ES-I3 (cell line): ENCODE results near the gene RASSF9.

Source experiments
- H3K36me3 ChIP-seq: 2 replicates; pipeline ENCODE4 v1.6.1; 2013; ENCODE audit warnings: mild to moderate bottlenecking, low read length, control low read depth, moderate library complexity; ENCODE audit not compliant: insufficient read depth
- H3K4me1 ChIP-seq: 2 replicates; pipeline ENCODE4 v1.6.1; 2013; ENCODE audit warnings: mild to moderate bottlenecking, control low read depth, low read length; ENCODE audit not compliant: insufficient read depth
- H3K9ac ChIP-seq: 2 replicates; pipeline ENCODE4 v1.6.1; 2013; ENCODE audit warnings: low read depth, mild to moderate bottlenecking, low read length, moderate library complexity
- H3K9me3 ChIP-seq: 2 replicates; pipeline ENCODE4 v1.6.1; 2013; ENCODE audit warnings: mild to moderate bottlenecking, low read length, moderate library complexity; ENCODE audit not compliant: control insufficient read depth, insufficient read depth

The RASSF9 gene

GRCh38 chr12:85836197-85837090 is at the start of gene RASSF9:
Gene RASSF9 (minus strand): TSS chr12:85836409. CDS start chr12:85836201, 208 bp downstream.
- H3K4me1 ChIP-seq: peaks cover 16% of the 10 kb centered on the region
- H3K36me3 ChIP-seq: no peaks in the 10 kb centered on the region
- no peaks in the 10 kb centered on the region for H3K9me3 ChIP-seq
- peak within 1 kb of the TSS; percentile 63 for H3K9ac ChIP-seq

DNA sequence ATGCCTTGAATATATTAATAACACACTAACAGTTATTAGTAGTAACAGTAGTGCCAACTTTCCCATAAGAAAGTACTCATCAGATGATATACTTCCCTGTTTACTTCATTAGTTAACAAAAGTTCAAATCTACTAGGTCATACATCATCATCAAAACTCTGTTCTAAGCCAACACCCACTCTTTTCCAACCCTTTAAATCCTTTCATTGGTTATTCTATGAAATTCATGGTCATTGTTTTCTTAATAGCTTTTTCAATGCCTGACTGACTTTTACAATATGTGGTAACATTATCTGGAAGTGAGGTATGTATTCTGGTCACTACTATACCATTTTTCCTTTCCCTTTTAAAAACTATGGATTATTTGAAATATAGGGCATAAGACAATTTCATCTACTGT is 47.6 kb upstream of the RASSF9 start:
- Histone ChIP-seq H3K36me3 (no peaks in the 10 kb centered on the region), H3K9me3 (no peaks in the 10 kb centered on the region), H3K4me1 (no peaks in the 10 kb centered on the region), H3K9ac (no peak overlapping the region)

GRCh38 chr12:85877459-85877858 is 41.2 kb upstream of the RASSF9 start:
- no peaks in the 10 kb centered on the region for H3K9me3 ChIP-seq
- no peaks in the 10 kb centered on the region for H3K4me1 ChIP-seq
- no peaks in the 10 kb centered on the region for H3K36me3 ChIP-seq
- H3K9ac ChIP-seq: no peak overlapping the region

GRCh38 chr12:85874031-85874461 is 37.8 kb upstream of the RASSF9 start, which contains the start of gene NTS:
Gene NTS (plus strand): TSS chr12:85874295. CDS start chr12:85874404, 109 bp downstream.
- Histone ChIP-seq H3K9me3 (no peaks in the 10 kb centered on the region), H3K4me1 (no peaks in the 10 kb centered on the region), H3K9ac (peak within 1 kb of the TSS; percentile 31), H3K36me3 (no peaks in the 10 kb centered on the region)

DNA sequence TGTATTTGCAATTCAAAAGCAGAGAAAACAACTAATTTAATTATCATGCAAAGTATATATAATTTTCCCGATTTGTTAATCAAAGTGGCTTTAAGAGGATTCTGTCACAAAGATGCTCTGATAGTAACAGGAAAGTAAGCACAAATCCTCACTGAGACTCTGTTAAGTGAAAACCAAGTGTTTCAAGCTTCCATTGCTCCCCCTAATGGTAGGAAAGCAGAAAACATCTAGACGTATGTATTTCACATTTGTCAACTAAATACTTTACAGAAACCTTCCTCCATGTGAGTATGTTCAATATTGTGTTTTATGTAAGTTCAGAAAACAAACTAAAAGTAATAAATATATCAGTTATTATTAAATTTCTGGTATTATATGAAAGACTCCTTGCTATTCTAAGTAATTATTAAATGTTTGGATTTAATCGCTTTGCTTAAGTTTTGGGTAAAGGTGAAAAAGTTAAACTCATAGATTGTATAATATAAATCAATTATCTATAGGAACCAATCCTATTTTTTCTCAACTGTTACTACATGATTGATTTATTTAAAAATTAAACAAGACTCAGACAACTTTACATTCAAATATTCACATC is 36.4 kb upstream of the RASSF9 start:
- no peaks in the 10 kb centered on the region for H3K4me1 ChIP-seq
- H3K36me3 ChIP-seq: no peaks in the 10 kb centered on the region
- H3K9ac ChIP-seq: no peak overlapping the region
- H3K9me3 ChIP-seq: no peaks in the 10 kb centered on the region; the same call in 1 of the 2 replicates

DNA sequence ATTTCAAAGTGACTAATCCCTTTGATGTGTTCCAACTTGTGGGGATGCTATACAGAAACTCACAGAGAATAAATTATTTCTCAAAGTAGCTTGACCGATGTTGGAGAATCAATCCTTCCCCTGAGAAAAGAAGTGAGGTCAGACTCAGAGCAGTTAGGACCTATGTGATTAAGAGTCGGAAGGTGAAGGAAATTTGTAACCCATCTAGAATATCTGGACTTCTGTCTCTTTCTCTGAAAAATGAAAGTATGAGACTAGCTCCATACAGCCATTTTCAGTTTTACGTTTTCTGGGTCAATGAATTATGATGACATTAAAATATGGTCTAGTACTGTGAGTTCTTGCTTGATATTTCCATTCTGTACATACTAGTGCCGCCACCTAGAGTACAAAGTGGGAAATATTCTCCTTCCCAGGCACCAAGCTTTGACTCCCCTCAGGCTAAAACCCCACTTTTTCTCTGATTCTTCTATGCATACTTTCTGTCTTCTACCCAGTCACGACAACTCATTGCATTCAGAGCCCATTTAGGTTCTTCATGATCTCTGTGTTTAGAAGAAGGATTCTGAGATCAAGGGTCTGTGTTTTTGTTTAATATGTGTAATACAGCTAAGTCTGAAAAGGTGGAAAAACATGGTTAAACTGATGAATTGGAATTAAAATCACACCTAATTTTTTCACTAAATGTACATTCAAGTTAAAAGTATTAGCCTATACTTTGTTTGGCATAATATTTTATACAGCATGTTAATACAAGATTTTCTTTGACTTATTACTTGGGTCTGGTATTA is 31.0 kb upstream of the RASSF9 start:
- no peaks in the 10 kb centered on the region for H3K4me1 ChIP-seq
- H3K9ac ChIP-seq: no peak overlapping the region
- H3K9me3 ChIP-seq: no peaks in the 10 kb centered on the region; the same call in 1 of the 2 replicates
- no peaks in the 10 kb centered on the region for H3K36me3 ChIP-seq

GRCh38 chr12:85865890-85866289 is 29.7 kb upstream of the RASSF9 start:
- H3K36me3 ChIP-seq: no peaks in the 10 kb centered on the region
- no peak overlapping the region for H3K9ac ChIP-seq
- no peaks in the 10 kb centered on the region for H3K4me1 ChIP-seq
- H3K9me3 ChIP-seq: no peaks in the 10 kb centered on the region; the same call in 1 of the 2 replicates

DNA sequence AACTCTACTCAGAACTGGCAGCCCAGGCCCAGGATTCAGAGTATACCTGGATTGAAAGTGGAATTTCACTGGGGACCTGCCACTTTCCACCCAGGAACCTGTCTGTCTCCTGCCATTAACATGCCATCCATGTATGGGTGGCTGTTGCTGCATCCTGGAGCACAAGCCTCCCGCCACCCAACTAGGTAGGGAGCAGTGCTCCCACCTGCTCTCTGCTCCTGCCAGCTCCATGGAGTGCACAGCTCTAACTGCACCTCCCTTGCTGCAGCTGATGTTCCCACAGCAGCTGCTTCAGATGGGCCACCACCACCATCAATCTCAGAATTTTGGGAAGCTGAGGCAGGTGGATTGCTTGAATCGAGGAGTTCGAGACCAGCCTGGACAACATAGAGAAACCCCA is 20.8 kb upstream of the RASSF9 start:
- no peak overlapping the region for H3K9ac ChIP-seq
- H3K36me3 ChIP-seq: no peaks in the 10 kb centered on the region
- H3K4me1 ChIP-seq: no peaks in the 10 kb centered on the region

GRCh38 chr12:85855305-85855704 is 19.1 kb upstream of the RASSF9 start:
- Histone ChIP-seq H3K4me1 (no peaks in the 10 kb centered on the region), H3K9me3 (no peaks in the 10 kb centered on the region), H3K9ac (no peak overlapping the region), H3K36me3 (no peaks in the 10 kb centered on the region)

More for the DNA sequence above, 20.8 kb upstream of the RASSF9 start:
- no peaks in the 10 kb centered on the region for H3K9me3 ChIP-seq

DNA sequence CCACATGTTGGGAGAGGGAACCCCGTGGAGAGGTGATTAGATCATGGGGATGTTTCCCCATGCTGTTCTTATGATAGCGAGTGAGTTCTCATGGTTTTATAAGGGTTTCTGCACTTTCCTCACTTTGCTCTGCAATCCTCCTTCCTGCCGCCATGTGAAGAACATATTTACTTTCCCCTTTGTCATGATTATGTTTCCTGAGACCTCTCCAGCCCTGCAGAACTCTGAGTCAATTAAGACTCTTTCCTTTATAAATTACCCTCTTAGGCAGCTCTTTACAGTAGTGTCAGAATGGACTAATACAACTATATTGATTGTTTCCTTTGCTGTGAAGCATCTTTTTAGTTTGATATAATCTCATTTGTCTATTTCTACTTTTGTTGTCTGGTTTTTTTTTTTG is 13.1 kb upstream of the RASSF9 start:
- no peak overlapping the region for H3K9ac ChIP-seq
- H3K9me3 ChIP-seq: no peaks in the 10 kb centered on the region
- no peaks in the 10 kb centered on the region for H3K36me3 ChIP-seq
- H3K4me1 ChIP-seq: peaks cover 7% of the 10 kb centered on the region

GRCh38 chr12:85843606-85844310 is 7.5 kb upstream of the RASSF9 start:
- no peaks in the 10 kb centered on the region for H3K36me3 ChIP-seq
- peaks cover 7% of the 10 kb centered on the region; the same call in 1 of the 2 replicates for H3K4me1 ChIP-seq
- H3K9ac ChIP-seq: no peak overlapping the region

DNA sequence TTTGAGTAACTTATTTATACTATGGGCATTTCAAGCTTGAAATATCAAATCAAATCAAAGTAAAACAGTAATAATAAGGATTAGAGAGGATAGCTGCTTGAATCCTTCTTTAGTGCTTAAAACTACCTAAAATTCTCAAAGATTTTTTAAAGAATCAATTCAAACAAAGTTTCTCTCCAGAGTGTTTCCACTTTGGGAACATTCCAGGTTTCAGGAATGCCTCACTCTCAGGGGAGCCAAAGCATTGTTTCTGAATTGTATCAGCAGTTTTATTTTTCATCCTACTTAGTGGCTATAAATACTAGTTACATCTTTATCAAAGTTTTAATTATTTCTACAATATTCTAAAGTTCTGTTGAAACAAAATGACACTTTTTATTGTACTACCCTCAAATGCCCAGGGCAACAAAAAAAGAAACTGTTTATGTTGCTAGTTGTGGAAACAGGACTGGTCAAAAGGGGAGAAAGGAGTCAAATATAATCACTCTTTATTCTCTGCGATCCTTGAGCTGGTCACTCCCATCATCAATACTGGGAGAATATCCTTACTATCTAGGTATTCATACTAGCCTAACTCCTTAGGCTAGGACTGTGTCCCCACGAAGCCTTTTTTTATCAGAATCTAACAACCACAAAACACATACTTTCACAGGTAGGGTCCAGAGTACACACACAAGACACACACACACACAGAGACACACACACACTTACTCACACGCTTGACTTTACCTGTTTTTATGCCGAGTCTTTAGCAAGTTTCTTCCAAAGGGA is 598 bp downstream of the RASSF9 start:
- H3K9ac ChIP-seq: peak overlapping the region; percentile 63
- H3K4me1 ChIP-seq: peaks cover 16% of the 10 kb centered on the region
- no peaks in the 10 kb centered on the region for H3K9me3 ChIP-seq
- no peaks in the 10 kb centered on the region for H3K36me3 ChIP-seq

More at GRCh38 chr12:85843606-85844310, 7.5 kb upstream of the RASSF9 start:
- H3K9me3 ChIP-seq: no peaks in the 10 kb centered on the region

- Histone ChIP-seq H3K36me3 (no peaks in the 10 kb centered on the region), H3K4me1 (peaks cover 16% of the 10 kb centered on the region), H3K9ac (no peak overlapping the region)
These were observed 1.8 kb downstream of the RASSF9 start for GRCh38 chr12:85834378-85834777.

More at GRCh38 chr12:85834378-85834777, 1.8 kb downstream of the RASSF9 start:
- no peaks in the 10 kb centered on the region for H3K9me3 ChIP-seq
